ENCODE results near the gene LCA5. TPM values are rescaled to one million over a fixed set of nuclear protein-coding genes. Genes with fewer than 3 reads are reported as not detected.
"Not testable (repeated sequence)": the region's sequence is repeated elsewhere in the genome, so short reads cannot be mapped to it uniquely, and the experiment has no call there.

The LCA5 gene
- total RNA-seq (ENCODE audit: low replicate concordance), result 8.8 and 11.3 TPM in 2 replicates
- long read RNA-seq, full-length matches to known transcripts, result 27 of 85 reads
- long read RNA-seq, partial matches to known transcripts, result 39 of 85 reads
- long read RNA-seq, other reads (novel, unspliced or antisense), result 19 of 85 reads

DNA sequence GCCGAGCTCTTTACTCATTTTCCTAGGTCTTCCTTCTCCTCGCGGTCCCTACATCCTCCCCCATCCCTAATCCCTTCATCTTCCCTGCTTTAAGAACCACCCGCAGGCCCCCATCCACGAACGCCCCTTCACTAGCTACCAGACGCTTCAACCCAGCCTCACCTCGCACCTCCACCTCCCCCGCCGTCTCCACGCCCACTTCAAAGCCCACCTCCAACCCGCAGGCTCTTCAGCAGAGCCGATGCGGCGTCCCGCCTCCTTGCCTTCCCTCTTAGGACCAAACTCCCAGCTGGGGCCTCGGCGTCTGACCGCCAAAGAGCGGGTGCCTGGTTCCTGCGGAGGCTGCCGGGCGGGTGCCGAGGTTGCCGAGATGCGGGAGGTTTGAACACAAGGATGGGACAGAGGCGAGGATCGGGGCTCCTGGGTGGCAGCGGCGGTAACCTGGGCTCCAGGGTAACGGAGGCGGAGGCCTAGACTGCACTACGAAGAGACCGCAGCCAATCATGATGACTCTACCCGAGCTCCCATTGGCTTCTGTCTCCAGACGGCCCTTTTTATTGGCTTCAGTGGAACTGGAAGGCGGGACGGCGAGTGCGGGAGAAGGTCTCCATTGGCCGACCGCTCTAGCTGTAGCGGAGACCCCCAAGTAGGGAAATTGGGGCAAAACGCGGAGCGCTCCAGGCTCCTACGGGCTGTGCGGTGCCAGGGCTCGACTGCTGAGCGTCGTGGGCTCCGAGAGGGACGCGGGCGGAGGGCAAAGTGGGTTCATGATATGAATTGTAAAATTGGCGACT lies at the start of gene LCA5:
LCA5 (minus strand) TSS at position 477 of the 794 bp plus-strand sequence. CDS start 18,536 bp downstream, outside the sequence.
- no peaks in the 10 kb centered on the region for H3K9me3 Mint-ChIP-seq
- TF ChIP-seq, protein P1, sequence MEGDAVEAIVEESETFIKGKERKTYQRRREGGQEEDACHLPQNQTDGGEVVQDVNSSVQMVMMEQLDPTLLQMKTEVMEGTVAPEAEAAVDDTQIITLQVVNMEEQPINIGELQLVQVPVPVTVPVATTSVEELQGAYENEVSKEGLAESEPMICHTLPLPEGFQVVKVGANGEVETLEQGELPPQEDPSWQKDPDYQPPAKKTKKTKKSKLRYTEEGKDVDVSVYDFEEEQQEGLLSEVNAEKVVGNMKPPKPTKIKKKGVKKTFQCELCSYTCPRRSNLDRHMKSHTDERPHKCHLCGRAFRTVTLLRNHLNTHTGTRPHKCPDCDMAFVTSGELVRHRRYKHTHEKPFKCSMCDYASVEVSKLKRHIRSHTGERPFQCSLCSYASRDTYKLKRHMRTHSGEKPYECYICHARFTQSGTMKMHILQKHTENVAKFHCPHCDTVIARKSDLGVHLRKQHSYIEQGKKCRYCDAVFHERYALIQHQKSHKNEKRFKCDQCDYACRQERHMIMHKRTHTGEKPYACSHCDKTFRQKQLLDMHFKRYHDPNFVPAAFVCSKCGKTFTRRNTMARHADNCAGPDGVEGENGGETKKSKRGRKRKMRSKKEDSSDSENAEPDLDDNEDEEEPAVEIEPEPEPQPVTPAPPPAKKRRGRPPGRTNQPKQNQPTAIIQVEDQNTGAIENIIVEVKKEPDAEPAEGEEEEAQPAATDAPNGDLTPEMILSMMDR (conservative IDR thresholded peaks at IDR 0.05), result no peak
- peaks cover 24% of the 10 kb centered on the region for H3K4me1 Mint-ChIP-seq (ENCODE audit: unreplicated experiment)
- peaks cover 16% of the 10 kb centered on the region for H3K36me3 Mint-ChIP-seq
- peak; percentile 90 for DNase-seq (ENCODE audit: extremely low spot score, unreplicated experiment)
- no peak within 1 kb of the TSS for H3K27ac Mint-ChIP-seq
- H3K27me3 Mint-ChIP-seq, result no peaks in the 10 kb centered on the region
- no peak within 1 kb of the TSS for H3K4me3 Mint-ChIP-seq

- Mint-ChIP-seq H3K27ac (no peak overlapping the region), H3K9me3 (no peaks in the 10 kb centered on the region), H3K36me3 (peaks cover 3% of the 10 kb centered on the region), H3K27me3 (no peaks in the 10 kb centered on the region), H3K4me3 (no peak overlapping the region), H3K4me1 (ENCODE audit: unreplicated experiment) (no peaks in the 10 kb centered on the region)
- DNase-seq (ENCODE audit: extremely low spot score, unreplicated experiment), result no peak
- TF ChIP-seq, protein P1 (conservative IDR thresholded peaks at IDR 0.05), result peak; percentile 70
Measured at GRCh38 chr6:79586548-79586947, 49.3 kb upstream of the LCA5 start.

DNA sequence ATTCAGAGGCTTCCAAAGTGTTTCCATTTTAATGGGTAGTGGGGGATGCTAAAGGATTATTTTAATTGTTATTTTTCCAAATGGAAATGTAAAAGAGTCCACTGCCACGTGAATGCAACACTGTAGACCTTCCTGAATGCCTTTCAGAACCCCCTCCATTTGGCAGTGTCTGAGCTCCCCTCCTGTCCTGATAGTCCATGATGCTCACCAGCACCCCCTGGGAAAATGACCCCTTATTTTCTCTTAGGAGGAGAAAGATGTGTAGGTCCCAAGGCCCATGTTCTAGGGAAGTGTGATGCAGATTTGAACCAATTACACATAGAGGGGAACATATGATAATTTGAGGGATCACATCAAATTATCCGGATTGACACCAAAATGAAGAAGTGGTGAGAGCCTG lies 47.1 kb upstream of the LCA5 start:
- Mint-ChIP-seq H3K4me1 (ENCODE audit: unreplicated experiment) (no peaks in the 10 kb centered on the region), H3K27me3 (no peaks in the 10 kb centered on the region), H3K36me3 (peaks cover 7% of the 10 kb centered on the region), H3K9me3 (no peaks in the 10 kb centered on the region), H3K4me3 (no peak overlapping the region), H3K27ac (no peak overlapping the region)
- no peak for DNase-seq (ENCODE audit: extremely low spot score, unreplicated experiment)
- TF ChIP-seq, protein P1 (conservative IDR thresholded peaks at IDR 0.05), result no peak

DNA sequence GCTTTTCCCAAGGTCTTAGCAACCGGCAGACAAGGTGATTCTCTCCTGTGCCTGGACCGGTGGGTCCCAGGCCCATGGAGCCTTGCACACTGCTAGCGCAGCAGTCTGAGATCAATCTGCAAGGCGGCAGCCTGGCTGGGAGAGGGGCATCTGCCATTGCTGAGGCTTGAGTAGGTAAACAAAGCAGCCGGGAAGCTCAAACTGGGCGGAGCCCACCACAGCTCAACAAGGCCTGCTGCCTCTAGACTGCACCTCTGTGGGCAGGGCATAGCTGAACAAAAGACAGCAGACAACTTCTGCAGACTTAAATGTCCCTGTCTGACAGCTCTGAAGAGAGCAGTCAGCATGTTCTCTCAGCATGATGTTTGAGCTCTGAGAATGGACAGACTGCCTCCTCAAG lies 40.7 kb upstream of the LCA5 start:
- not testable (repeated sequence) for H3K27me3 Mint-ChIP-seq; H3K4me3 Mint-ChIP-seq; DNase-seq (ENCODE audit: extremely low spot score, unreplicated experiment); H3K27ac Mint-ChIP-seq; H3K9me3 Mint-ChIP-seq; H3K36me3 Mint-ChIP-seq
- H3K4me1 Mint-ChIP-seq (ENCODE audit: unreplicated experiment), result peaks cover 17% of the 10 kb centered on the region

- Mint-ChIP-seq H3K4me3 (peak overlapping the region; percentile 14), H3K27ac (peak overlapping the region; percentile 85), H3K36me3 (peaks cover 7% of the 10 kb centered on the region), H3K4me1 (ENCODE audit: unreplicated experiment) (peaks cover 27% of the 10 kb centered on the region), H3K27me3 (no peaks in the 10 kb centered on the region), H3K9me3 (peaks cover 4% of the 10 kb centered on the region)
- TF ChIP-seq, protein P1 (conservative IDR thresholded peaks at IDR 0.05), result no peak
- no peak for DNase-seq (ENCODE audit: extremely low spot score, unreplicated experiment)
Measured at GRCh38 chr6:79574630-79575225, 37.5 kb upstream of the LCA5 start.

DNA sequence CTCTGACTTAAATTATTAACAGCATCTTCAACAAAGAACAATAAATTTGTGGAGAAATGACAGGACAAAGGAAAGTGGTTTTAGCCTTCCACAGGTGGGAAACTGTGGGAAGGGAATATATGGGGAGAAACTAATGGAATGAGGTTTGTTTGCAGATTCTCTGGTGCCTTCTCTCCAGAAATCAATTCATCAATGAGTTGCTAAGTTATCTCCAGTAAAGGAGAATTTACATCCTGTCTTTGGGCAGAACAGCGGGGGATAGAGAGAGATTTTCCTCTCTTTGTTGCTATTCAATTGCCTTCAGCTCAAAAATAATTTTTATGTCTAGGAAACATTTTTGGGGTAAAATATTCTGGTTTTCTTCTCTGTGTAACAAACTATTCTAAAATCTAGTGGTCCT lies 36.9 kb upstream of the LCA5 start:
- no peak for DNase-seq (ENCODE audit: extremely low spot score, unreplicated experiment)
- peaks cover 5% of the 10 kb centered on the region for H3K36me3 Mint-ChIP-seq
- peaks cover 4% of the 10 kb centered on the region for H3K9me3 Mint-ChIP-seq
- no peaks in the 10 kb centered on the region for H3K27me3 Mint-ChIP-seq
- H3K4me1 Mint-ChIP-seq (ENCODE audit: unreplicated experiment), result peaks cover 27% of the 10 kb centered on the region
- peak overlapping the region; percentile 17 for H3K4me3 Mint-ChIP-seq
- TF ChIP-seq, protein P1 (conservative IDR thresholded peaks at IDR 0.05), result no peak
- peak overlapping the region; percentile 85 for H3K27ac Mint-ChIP-seq
